GM15510 (cell line): ENCODE results near the gene LURAP1L.

Experiments used
- POLR2A ChIP-seq: IDR thresholded peaks from 3 replicates; pipeline ENCODE4 v1.6.1; 2011; ENCODE audit warnings: borderline replicate concordance; ENCODE audit not compliant: insufficient read length; ENCODE audit errors: extremely low read depth

Gene LURAP1L

GRCh38 chr9:12785941-12786340, 11.1 kb downstream of the LURAP1L start:
- no peak for TF ChIP-seq POLR2A

DNA sequence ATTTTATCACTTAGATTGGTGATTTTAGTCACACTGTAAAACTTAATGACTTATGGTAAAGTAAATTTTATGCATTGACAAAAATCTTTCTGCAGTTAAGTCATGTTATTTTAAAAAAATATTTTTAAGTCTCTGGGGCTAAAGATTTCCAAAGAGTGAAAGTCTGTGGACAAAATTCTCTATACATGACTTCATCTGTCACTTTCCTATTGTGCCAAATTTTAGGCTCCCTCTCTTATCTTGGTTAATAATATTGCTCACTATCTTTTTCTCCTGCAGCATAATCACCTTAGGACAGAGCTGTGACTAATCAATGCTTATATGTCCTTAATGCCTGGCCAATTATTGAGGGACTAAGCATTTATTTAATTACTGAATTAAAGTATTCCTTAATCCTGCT, 15.2 kb downstream of the LURAP1L start:
- no peak for TF ChIP-seq POLR2A

DNA sequence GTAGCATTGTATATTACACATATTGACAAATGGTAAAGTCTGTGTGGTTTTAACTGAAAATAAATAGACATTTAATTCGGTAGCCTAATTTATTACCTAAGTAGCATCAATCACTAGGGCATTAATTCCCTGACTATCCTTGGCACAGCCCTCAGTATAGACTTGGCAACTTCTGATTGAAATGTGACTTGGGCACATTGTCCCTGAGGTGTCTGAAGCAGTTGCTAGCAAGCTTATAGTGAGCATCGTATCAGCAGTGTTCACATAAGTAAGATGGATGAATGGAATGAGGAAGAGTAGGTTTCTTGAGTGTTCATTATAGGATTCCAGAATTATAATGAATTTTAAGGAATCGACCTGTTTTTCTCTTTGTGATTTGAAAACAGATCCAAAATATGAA, 16.1 kb downstream of the LURAP1L start:
- TF ChIP-seq POLR2A, result no peak

DNA sequence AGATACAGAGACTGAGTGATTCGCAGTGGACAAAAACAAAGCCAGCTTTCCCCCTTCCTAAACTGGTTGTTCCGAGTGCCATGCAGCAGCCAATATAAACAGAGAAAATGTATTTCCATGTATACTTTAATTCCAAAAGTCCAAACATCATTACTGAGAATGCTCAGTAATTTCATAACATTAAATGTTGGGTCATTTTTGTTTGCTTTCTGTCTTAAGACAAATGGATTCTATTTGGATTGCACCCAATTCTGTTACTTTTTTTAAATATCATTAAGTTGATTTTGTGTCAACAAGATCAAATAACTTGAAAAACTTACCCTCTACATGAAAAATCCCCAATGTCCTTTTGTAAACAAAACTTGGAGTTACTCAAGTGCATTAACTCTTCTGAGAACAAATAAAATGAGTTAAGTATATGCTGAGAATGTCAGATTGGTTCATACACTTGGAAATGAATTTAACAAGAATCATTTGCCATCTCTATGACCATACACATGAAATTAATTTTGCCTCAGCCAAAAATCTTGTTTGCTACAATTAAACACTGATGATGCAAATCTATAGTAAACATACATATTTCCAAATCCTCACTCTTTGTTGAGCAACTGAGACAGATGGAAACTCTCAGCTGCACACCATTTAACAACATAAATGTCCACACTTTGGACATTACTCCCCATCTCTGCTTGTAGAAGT, 19.4 kb downstream of the LURAP1L start:
- TF ChIP-seq POLR2A, result no peak

- no peak for TF ChIP-seq POLR2A
Measured at GRCh38 chr9:12796601-12797000, 21.8 kb downstream of the LURAP1L start.

GRCh38 chr9:12797037-12797436, 22.2 kb downstream of the LURAP1L start:
- TF ChIP-seq POLR2A, result no peak

DNA sequence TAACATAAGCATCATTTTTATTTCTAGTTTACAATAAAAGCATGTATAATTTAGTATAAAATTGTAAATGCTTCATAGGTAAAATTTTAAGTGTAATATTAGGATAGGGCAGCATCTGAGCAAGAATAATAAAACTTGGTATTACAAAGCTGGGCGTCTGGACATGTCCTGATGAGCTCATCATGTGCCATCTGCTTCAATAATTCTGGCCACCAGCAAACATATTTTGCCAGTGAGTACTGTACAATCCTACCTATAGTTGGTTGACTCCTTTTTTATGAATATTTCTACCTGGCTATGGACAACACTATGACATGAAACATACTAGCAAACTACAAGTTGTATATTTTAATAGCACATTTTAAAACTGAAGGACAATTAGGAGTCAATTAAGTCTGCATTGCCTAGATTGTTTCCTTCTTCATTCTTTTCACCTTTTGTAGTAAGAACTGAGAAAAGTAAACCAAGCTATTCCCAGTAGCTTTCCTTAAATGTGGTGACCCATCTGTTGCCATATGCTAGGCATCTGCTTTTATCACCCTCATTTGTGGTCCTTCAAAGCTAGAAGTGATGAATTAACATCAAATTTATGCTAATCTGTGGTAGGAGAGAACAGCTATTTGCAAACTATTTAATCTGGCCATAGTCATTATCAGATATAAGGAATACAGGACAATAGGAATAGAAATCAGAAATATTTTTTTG, 23.4 kb downstream of the LURAP1L start:
- TF ChIP-seq POLR2A, result no peak

DNA sequence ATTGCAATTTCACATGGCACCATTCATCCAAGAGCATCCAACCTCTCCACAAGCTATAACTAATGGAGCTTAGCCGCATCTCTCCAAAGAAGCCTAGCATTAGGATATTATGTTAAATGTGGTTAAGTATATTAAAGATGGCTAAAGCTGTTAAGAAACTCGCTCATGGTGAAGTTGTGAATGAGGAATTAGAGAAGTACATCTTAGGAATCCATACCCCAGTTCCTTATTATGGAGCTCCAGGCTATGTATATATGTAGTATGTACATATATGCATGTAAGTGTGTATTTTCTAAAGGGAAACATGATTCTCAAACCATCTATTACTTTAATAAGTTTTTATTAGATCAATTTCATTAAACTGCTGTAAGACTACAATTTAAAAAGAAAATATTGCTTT, 26.4 kb downstream of the LURAP1L start:
- no peak for TF ChIP-seq POLR2A

GRCh38 chr9:12801663-12802062, 26.8 kb downstream of the LURAP1L start:
- no peak for TF ChIP-seq POLR2A

GRCh38 chr9:12802093-12802492, 27.3 kb downstream of the LURAP1L start:
- no peak for TF ChIP-seq POLR2A

- TF ChIP-seq POLR2A, result no peak
Measured at GRCh38 chr9:12808569-12808968, 33.7 kb downstream of the LURAP1L start.

- no peak for TF ChIP-seq POLR2A
Measured at GRCh38 chr9:12809720-12810119, 34.9 kb downstream of the LURAP1L start.

GRCh38 chr9:12811935-12812334, 37.1 kb downstream of the LURAP1L start:
- TF ChIP-seq POLR2A, result no peak

DNA sequence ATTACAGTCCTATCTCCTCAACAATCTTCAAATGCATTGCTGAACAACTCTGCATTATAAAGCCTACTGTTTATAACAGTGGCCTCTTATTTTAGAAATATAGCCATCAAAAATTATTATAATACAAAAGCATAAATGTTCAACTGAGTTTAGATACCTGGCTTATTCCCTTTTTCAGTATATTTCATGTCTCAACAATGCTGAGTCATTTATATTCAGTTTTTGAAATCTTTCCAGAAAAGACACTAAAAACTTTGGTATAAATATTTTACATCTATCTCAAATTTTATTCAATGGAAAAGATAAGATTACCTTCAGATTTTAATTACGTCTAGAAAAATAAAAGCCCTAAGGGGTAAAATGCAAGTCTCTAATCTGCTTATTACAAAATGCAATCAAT, 37.9 kb downstream of the LURAP1L start:
- no peak for TF ChIP-seq POLR2A

DNA sequence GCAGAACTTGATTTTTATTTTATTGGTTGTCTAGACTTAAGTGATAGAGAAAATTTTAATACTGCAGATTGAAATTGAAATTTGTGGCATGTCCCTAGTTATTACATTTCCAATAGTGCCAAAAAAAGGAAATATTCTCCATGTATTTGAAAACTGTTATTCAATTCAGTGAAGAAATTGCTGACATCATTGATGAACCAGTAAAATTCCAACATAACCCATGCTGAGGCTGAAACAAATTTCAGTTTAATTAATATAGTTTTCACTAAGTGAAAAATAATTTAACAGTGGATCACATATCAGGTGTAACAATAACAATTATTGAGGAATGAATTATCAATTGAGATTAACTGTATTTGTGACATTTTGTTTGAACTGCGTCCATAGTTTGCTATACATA, 38.7 kb downstream of the LURAP1L start:
- no peak for TF ChIP-seq POLR2A
